ENCODE measurements around the gene NPDC1.

NPDC1 gene

GRCh38 chr9:137056739-137057415, 10.9 kb upstream of the NPDC1 start:
- no peak for DNase-seq (ENCODE audit: low read depth, low spot score)

- DNase-seq (ENCODE audit: low read depth, low spot score), result no peak
Observed at GRCh38 chr9:137055385-137056364, 9.7 kb upstream of the NPDC1 start.

GRCh38 chr9:137054932-137055384, 9.0 kb upstream of the NPDC1 start:
- DNase-seq (ENCODE audit: low read depth, low spot score), result no peak

- DNase-seq (ENCODE audit: low read depth, low spot score), result no peak
Observed at GRCh38 chr9:137053944-137054931, 8.3 kb upstream of the NPDC1 start, which contains the start of gene ENTPD2. ENTPD2 (minus strand) TSS chr9:137054061; CDS start chr9:137053997, 64 bp downstream.

DNA sequence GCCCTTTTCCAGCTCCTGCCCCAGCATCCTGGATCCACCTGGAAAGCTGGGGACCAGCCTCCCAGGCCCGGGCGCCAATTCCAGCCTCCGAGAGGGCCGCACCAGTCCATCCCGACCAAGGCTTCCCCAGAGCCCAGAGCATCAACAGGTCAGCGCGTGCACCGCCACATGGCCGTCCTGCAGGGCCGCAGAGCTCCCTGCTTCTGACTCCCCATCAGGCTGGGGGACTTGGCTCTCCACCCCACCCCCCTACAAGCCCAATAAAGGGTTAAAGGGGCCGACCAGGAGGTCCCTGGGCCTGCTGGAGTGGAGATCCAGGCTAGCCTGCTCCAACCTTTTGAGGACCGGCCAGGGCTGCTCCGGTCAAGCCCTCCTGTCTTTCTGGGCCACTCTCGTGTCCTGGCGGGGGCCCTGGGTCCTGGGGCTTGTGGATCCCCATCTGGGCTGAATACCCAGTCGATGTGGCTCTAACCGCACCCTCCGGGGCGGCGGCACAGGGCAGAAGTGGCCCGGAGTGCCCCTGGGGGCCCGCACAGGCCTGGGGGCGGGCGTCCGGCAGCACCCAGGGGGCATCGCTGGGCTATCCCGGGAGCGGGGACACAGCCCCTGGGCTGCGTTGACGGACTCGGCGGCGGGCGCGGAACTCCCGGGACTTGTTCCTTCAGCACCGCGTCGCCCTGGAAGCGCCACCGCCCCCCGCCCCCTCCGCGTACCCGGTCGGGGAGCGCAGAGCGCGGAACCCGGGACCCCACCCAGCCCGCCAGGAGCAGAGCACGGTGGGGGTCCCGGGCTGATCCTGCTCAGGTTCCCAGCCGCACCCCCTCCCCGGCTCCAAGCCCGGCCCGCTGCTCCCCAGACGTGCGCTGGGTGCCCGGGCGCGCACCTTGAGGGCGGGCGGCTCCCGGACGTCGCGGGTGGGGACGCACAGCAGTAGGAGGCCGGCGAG, 7.3 kb upstream of the NPDC1 start:
- no peak for DNase-seq (ENCODE audit: low read depth, low spot score)

- DNase-seq (ENCODE audit: low read depth, low spot score), result no peak
Observed at GRCh38 chr9:137052293-137052692, 6.3 kb upstream of the NPDC1 start.

DNA sequence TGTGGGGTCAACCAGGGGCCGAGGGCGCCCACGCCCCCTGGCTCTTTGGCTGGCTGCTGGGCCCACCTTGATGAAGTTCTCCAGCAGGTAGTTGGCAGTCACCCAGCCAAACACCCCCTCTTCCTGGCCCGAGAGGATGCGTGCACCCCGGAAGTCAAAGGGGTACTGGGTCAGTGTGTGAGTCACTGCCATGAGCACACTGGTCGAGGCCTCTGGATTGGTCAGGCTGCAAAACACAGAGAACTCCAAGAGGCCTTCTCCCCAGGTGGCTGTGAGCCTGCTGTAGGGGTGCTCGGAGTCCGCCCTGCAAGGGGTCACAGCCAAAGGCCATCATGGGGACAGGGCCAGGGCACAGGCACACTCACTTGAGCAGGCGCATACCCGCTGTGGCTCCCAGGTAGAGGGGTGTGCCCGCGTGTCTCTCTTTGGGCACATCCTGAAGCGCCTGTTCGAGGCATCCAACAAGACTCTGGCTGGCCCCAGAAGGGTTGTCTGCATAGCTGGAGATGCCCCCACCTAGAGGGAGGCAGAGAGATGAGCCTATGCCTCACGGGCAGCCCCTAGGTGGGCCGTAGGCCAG, 5.3 kb upstream of the NPDC1 start:
- DNase-seq (ENCODE audit: low read depth, low spot score), result no peak

DNA sequence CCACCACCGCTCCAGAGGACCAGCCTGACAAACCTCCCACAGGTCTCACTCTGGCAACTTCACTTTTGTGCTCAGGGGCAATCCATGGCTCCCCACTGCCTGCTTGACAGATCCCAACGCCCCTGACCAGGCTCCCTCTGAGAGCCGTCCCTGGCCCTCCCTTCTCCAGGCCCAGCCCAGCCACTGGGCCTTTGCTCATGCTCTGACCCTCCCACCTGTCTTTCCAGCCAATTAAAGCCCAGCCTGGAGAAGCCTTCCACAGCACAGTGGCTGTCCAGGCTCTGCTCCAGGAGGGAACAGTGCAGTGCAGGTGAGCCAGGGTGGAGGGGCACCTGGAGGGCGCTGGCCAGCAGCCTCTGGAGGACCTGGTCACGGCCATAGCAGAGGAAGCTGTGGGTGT, 4.6 kb upstream of the NPDC1 start:
- no peak for DNase-seq (ENCODE audit: low read depth, low spot score)

DNA sequence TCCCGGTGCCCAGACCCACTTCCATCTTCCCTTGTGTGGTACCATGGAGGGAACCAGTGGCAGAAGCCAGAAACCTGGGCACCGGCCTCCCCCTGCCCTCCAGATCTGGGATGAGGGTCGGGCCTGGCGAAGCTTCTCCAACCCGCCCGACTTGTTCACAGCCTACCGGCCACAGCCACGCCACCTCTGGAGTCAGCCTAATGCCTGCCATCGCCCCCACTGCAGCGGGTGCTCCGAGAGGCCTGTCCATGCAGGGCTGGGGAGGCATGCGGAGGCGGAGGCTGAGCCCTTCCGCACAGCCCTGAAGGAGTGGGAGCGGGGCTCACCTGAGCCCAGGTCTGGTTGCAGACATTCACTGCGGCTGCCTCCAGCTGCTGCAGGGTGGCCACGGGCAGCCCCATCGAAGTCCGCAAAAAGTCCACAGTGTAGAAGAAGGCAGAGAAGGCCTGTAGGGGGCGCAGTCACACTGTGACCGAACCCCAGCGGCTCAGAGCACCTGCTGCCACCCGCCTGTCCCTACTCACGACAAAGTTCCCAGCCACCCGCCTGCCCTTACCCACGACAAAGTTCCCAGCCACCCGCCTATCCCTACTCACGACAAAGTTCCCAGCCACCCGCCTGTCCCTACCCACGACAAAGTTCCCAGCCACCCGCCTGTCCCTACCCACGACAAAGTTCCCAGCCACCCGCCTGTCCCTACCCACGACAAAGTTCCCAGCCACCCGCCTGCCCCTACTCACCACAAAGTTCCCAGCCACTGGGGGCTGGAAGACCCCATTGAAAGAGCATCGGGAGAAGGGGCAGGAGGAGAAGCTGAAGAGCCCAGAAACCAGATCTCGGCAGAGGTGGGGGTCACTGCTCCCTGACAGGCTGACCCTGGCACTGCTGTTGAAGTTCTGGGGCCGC, 3.8 kb upstream of the NPDC1 start:
- no peak for DNase-seq (ENCODE audit: low read depth, low spot score)

DNA sequence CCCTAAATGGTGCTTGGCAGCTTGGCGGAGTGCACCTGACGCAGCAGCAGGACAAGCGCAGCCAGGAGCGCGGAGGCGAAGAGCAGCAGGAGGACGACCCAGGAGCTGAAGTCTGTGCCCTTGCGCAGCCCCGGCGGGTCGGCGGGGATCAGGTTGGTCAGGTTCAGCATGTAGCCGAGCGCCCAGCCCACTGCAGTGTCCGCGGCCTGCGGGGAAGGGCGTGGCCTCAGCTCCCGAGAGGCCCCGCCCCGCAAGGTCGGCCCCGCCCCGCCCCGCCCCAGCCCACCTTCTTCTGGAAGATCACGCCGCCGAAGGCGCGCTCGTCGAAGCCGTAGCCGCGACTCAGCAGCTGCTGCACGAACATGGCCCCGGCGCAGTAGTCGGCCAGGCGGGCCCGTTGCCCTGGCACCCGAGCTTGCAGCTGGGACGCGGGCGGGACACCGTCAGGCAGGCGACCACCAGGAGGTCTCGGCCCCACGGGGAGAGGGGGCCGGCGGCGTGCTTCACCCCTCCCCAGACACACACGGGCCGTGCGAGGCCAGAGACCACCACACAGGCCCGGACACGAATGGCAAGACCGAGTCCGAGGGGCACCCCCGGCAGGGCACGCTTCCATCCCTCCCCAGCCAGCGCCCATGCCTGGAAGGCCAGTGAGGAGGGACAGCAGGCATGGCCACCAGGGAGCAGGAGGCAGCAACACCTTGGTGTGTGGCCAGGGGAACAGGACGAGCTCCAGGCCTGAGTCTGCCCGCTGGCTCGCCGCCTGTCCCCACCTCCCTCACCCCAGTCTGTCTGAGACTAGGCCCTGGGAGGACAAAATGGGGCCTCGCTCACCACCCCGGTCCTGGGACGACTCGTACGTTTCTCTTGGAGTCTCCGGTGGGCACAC, 2.9 kb upstream of the NPDC1 start:
- no peak for DNase-seq (ENCODE audit: low read depth, low spot score)

DNA sequence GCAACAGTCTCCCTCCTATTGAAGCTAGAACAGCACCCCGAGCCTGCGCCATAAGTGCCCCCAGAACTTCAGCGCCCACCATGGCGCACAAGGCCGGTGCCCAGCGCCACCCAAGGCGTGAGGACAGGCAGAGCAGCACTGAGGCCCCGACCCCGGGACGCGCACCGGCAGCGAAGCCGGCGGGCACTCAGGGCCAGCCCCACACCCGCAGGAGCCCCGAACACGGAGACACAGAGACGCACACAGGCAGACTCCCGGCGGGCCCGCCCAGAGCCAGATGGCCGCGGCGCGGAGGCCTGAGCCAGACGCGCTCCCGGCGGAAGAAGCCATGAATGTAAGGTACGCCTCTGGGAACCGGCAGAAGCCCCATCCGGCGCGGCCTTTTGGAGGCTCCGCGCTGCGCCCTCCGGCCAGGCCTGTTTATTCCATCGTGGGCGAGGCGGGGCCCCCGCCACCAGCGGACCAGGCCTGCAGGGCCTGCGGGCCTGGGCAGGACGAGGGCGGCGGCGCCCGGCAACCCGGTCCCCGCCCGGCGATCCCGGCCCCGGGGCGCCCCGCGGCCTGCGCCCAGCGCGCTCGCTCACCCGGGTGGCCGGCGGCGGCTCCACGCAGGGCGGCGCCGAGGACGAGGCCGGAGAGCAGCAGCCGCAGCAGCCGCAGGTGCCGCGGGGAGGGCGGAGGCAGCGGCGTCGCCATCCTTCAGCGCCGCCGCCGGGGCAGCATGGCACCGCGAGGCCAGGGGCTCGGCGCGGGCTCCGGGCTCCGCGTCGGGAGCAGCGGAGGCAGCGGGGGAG, 486 bp downstream of the NPDC1 start:
- no peak for DNase-seq (ENCODE audit: low read depth, low spot score)

- no peak for DNase-seq (ENCODE audit: low read depth, low spot score)
Observed at GRCh38 chr9:137044502-137045177, 1.3 kb downstream of the NPDC1 start.

DNA sequence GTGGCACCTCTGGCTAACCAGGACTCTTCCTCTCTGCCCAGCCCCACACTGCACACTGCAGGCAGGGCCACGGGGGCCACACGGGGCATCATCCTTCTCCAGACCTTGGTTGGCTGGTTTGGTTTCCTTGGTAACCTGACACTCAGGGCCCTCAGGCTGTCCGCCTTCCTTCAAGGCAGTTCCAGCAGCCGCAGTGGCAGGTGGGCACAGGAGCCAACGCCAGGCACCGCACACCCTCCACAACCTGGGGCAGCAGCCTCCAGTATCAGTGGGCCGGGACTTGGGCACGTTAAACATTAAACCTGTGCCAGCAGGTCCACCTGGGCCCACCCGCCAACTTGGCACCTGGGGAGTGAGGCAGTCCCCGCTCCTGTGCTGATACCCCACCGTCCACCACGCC, 1.9 kb downstream of the NPDC1 start:
- no peak for DNase-seq (ENCODE audit: low read depth, low spot score)

GRCh38 chr9:137042751-137043727, 2.9 kb downstream of the NPDC1 start:
- no peak for DNase-seq (ENCODE audit: low read depth, low spot score)

- no peak for DNase-seq (ENCODE audit: low read depth, low spot score)
Observed at GRCh38 chr9:137041124-137041523, 4.9 kb downstream of the NPDC1 start.

All from activated naive CD8-positive, alpha-beta T cell treated with anti-CD3 and anti-CD28 coated beads, Interleukin-2, amount 50 U/mL, for 16 hours (primary cell).